ENCODE measurements around the gene KCNQ2.

The KCNQ2 gene

DNA sequence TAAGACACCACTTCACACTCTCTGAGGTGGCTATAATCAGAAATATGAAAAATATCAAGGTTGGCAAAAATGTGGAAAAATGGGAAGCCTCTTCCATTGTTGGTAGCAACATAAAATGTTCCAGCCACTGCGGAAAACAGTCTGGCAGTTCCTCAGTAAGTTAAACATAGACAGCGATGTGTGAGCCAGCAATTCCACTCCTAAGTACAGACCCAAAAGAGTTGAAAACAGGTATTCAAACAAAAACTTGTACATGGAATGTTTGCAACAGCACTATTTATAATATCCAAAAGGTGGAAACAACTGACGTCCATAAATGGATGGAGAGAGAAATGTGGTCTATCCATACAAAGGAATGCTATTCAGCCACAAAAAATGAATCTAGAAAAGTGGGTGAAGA, 40.8 kb upstream of the KCNQ2 start:
- Histone ChIP-seq H3K9ac (no peak overlapping the region), H3K36me3 (no peaks in the 10 kb centered on the region; the same call in 1 of the 2 replicates), H3K4me3 (no peak overlapping the region), H3K9me3 (peaks cover 27% of the 10 kb centered on the region), H3K4me2 (no peak overlapping the region), H3K27ac (no peak overlapping the region), H3K4me1 (peaks cover 27% of the 10 kb centered on the region), H4K20me1 (no peaks in the 10 kb centered on the region), H3K27me3 (no peaks in the 10 kb centered on the region)
- TF ChIP-seq Cebpa-rat (IDR thresholded peaks at IDR 0.05) = no peak

GRCh38 chr20:63509088-63509564, 36.7 kb upstream of the KCNQ2 start:
- Histone ChIP-seq H3K36me3 (no peaks in the 10 kb centered on the region), H3K9me3 (peaks cover 36% of the 10 kb centered on the region), H3K27ac (no peak overlapping the region), H3K9ac (no peak overlapping the region), H4K20me1 (no peaks in the 10 kb centered on the region), H3K27me3 (0 out of 2 replicates have a peak, but pooled peaks cover 4% of the 10 kb centered on the region), H3K4me3 (no peak overlapping the region), H3K4me1 (peaks cover 18% of the 10 kb centered on the region), H3K4me2 (no peak overlapping the region)
- TF ChIP-seq Cebpa-rat (IDR thresholded peaks at IDR 0.05) = no peak

GRCh38 chr20:63508072-63508768, 35.8 kb upstream of the KCNQ2 start:
- peak overlapping the region; percentile 23 for H3K4me2 ChIP-seq
- no peak overlapping the region for H3K27ac ChIP-seq
- H3K9ac ChIP-seq = no peak overlapping the region
- H3K36me3 ChIP-seq = no peaks in the 10 kb centered on the region
- no peaks in the 10 kb centered on the region for H4K20me1 ChIP-seq
- peaks cover 33% of the 10 kb centered on the region for H3K9me3 ChIP-seq
- H3K4me1 ChIP-seq = peaks cover 24% of the 10 kb centered on the region
- no peak for TF ChIP-seq Cebpa-rat (IDR thresholded peaks at IDR 0.05)
- H3K27me3 ChIP-seq = 0 out of 2 replicates have a peak, but pooled peaks cover 4% of the 10 kb centered on the region
- H3K4me3 ChIP-seq = no peak overlapping the region

DNA sequence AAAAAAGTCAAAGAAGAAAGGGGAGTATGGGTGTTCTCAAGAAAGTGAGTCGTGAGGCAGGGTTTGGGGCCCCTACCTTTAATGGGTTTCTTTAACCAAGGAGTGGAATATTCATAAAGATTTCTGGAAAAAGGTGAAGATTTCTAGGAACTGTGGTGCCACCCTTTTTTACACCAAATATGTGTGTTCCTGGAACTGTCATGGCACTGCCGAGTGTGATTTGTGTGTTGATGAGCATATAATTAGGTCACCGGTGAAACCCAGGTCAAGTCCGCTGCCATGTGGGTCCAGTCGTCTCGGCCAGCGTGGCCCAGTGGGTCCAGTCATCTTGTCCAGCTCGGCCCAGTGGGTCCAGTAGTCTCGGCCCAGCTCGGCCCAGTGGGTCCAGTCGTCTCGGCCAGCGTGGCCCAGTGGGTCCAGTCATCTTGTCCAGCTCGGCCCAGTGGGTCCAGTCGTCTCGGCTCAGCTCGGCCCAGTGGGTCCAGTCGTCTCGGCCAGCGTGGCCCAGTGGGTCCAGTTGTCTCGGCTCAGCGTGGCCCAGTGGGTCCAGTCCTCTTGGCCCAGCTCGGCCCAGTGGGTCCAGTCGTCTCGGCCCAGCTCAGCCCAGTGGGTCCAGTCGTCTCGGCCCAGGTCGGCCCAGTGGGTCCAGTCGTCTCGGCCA, 34.8 kb upstream of the KCNQ2 start:
- TF ChIP-seq Cebpa-rat (IDR thresholded peaks at IDR 0.05) = no peak

DNA sequence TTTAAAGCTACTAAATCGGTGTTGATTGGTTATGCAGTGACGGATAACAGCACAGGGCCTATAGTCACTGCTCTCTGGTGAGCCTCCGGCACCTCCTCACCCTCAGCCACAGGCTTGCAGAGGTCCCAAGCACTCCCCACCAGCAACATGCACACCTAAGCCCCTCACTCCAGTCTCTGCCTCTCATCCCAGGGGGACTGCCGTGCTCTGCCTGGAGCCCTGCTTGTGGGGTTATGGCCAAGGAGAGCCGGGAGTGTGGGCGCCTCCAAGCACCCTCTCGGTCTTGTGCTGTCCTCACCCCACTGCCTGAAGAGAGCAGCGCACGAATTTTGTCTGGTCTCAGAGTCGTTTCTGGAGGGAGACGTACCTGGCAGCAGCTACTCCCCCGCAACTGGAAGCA, 33.3 kb upstream of the KCNQ2 start:
- TF ChIP-seq Cebpa-rat (IDR thresholded peaks at IDR 0.05) = no peak
- Histone ChIP-seq H3K4me1 (peaks cover 43% of the 10 kb centered on the region), H4K20me1 (no peaks in the 10 kb centered on the region), H3K36me3 (no peaks in the 10 kb centered on the region), H3K9ac (no peak overlapping the region), H3K4me3 (no peak overlapping the region), H3K9me3 (peaks cover 30% of the 10 kb centered on the region), H3K27ac (no peak overlapping the region), H3K4me2 (no peak overlapping the region), H3K27me3 (0 out of 2 replicates have a peak, but pooled peaks cover 4% of the 10 kb centered on the region)

More for the DNA sequence above, 34.8 kb upstream of the KCNQ2 start:
- Histone ChIP-seq H4K20me1 (no peaks in the 10 kb centered on the region), H3K36me3 (no peaks in the 10 kb centered on the region), H3K27ac (no peak overlapping the region), H3K4me2 (no peak overlapping the region), H3K4me1 (peaks cover 34% of the 10 kb centered on the region), H3K9ac (no peak overlapping the region), H3K9me3 (peaks cover 30% of the 10 kb centered on the region), H3K4me3 (no peak overlapping the region), H3K27me3 (0 out of 2 replicates have a peak, but pooled peaks cover 4% of the 10 kb centered on the region)

- no peak overlapping the region for H3K27ac ChIP-seq
- H3K27me3 ChIP-seq = 0 out of 2 replicates have a peak, but pooled peaks cover 4% of the 10 kb centered on the region
- H3K4me2 ChIP-seq = no peak overlapping the region
- peaks cover 30% of the 10 kb centered on the region for H3K9me3 ChIP-seq
- peaks cover 47% of the 10 kb centered on the region for H3K4me1 ChIP-seq
- no peak for TF ChIP-seq Cebpa-rat (IDR thresholded peaks at IDR 0.05)
- H4K20me1 ChIP-seq = no peaks in the 10 kb centered on the region
- no peak overlapping the region for H3K4me3 ChIP-seq
- H3K9ac ChIP-seq = no peak overlapping the region
- H3K36me3 ChIP-seq = no peaks in the 10 kb centered on the region
Observed at GRCh38 chr20:63505281-63505680, 32.8 kb upstream of the KCNQ2 start.

- Histone ChIP-seq H3K9me3 (peaks cover 30% of the 10 kb centered on the region), H3K4me2 (no peak overlapping the region)
Observed at GRCh38 chr20:63504642-63505041, 32.2 kb upstream of the KCNQ2 start.

DNA sequence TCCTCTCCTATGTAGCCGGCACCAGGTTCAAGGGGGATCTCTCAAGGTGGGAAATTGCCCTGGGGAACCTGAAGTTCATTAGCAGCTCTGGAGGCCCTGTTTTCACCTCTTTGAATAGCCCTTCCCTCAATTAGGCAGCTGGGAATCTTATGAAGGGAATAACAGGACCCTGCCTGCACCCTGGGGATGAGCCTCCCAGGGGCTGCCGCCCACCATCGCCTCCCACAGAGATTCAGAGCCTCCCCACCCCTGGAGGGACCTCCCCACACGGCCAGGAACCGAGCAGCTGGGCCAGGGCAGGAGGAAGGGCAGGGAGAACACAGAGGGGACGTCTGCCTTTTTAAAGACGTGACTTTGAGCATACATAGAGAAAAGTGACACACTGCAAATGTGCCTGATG, 31.1 kb upstream of the KCNQ2 start:
- Histone ChIP-seq H3K4me1 (peaks cover 57% of the 10 kb centered on the region), H3K4me3 (no peak overlapping the region), H3K9me3 (peaks cover 29% of the 10 kb centered on the region), H3K27ac (no peak overlapping the region), H3K36me3 (no peaks in the 10 kb centered on the region), H3K4me2 (peak overlapping the region; percentile 97), H3K9ac (no peak overlapping the region), H4K20me1 (no peaks in the 10 kb centered on the region), H3K27me3 (0 out of 2 replicates have a peak, but pooled peaks cover 4% of the 10 kb centered on the region)
- TF ChIP-seq Cebpa-rat (IDR thresholded peaks at IDR 0.05) = no peak

More at GRCh38 chr20:63504642-63505041, 32.2 kb upstream of the KCNQ2 start:
- Histone ChIP-seq H3K27me3 (0 out of 2 replicates have a peak, but pooled peaks cover 4% of the 10 kb centered on the region), H3K4me3 (no peak overlapping the region), H3K27ac (no peak overlapping the region), H3K36me3 (no peaks in the 10 kb centered on the region), H3K9ac (no peak overlapping the region), H4K20me1 (no peaks in the 10 kb centered on the region), H3K4me1 (peaks cover 53% of the 10 kb centered on the region)
- TF ChIP-seq Cebpa-rat (IDR thresholded peaks at IDR 0.05) = no peak

GRCh38 chr20:63502671-63503172, 30.3 kb upstream of the KCNQ2 start:
- Histone ChIP-seq H3K4me1 (peaks cover 55% of the 10 kb centered on the region), H3K4me3 (no peak overlapping the region), H4K20me1 (peaks cover 5% of the 10 kb centered on the region; the same call in 1 of the 2 replicates), H3K4me2 (peak overlapping the region; percentile 97), H3K9me3 (peaks cover 25% of the 10 kb centered on the region), H3K27me3 (peaks cover 9% of the 10 kb centered on the region; the same call in 1 of the 2 replicates), H3K36me3 (no peaks in the 10 kb centered on the region), H3K9ac (no peak overlapping the region), H3K27ac (peak overlapping the region; percentile 61)
- no peak for TF ChIP-seq Cebpa-rat (IDR thresholded peaks at IDR 0.05)

Data from BLaER1 (cell line).